RWPE1 (cell line): ENCODE measurements around the gene ANAPC2.
A peak's percentile ranks its signal among the peaks of the same experiment; 100 is the strongest.

Experiments
- CTCF ChIA-PET: fragments of 350-600 bp; sonication (Branson Sonifier 250); formaldehyde crosslinking; extraction: SDS; loops from one replicate; lab custom pipeline; 2021; lab: Yijun Ruan, JAX
- POLR2A ChIA-PET: fragments of 400-600 bp; formaldehyde crosslinking; extraction: SDS; loops from one replicate; lab custom pipeline; 2020; ENCODE audit warnings: antibody characterized with exemption; ENCODE audit not compliant: low non-redundant PET; lab: Yijun Ruan, JAX
- DNase-seq: peaks from one replicate; pipeline ENCODE4 v3.0.0; 2012; ENCODE audit warnings: low spot score
- H3K27ac ChIP-seq: fragments of 450-650 bp; 2 replicates; pipeline ENCODE4 v1.5.1; 2017
- CTCF ChIP-seq: fragments of 450-650 bp; conservative IDR thresholded peaks from 2 replicates; pipeline ENCODE4 v1.5.1; 2017; ENCODE audit warnings: low read depth, mild to moderate bottlenecking

ANAPC2 gene

GRCh38 chr9:137141050-137141810, 47.1 kb downstream of the ANAPC2 start:
- CTCF ChIA-PET: no interaction called here

GRCh38 chr9:137140151-137141012, 48.0 kb downstream of the ANAPC2 start:
- no peak overlapping the region for H3K27ac ChIP-seq
- DNase-seq: no peak
- CTCF ChIA-PET: interaction anchor here (0.7 kb wide), 1 partner anchor 97 kb away, joined by 4 read pairs; no protein-coding TSS in a partner anchor
- POLR2A ChIA-PET: no interaction called here
- no peak for TF ChIP-seq CTCF

More at GRCh38 chr9:137141050-137141810, 47.1 kb downstream of the ANAPC2 start:
- POLR2A ChIA-PET: no interaction called here
- no peak for TF ChIP-seq CTCF
- DNase-seq: no peak
- H3K27ac ChIP-seq: no peak overlapping the region

- CTCF ChIA-PET: interaction anchor here (0.6 to 2.0 kb wide), 3 partner anchors 37 to 98 kb away, joined by 3 to 11 read pairs (median 4); no protein-coding TSS in a partner anchor
- no peak for DNase-seq
- H3K27ac ChIP-seq: no peak overlapping the region
- POLR2A ChIA-PET: no interaction called here
- TF ChIP-seq CTCF: no peak
Observed at GRCh38 chr9:137139468-137140150, 48.8 kb downstream of the ANAPC2 start.

GRCh38 chr9:137138722-137139467, 49.5 kb downstream of the ANAPC2 start, which contains the start of gene GRIN1:
Gene GRIN1, plus strand, starts transcription at chr9:137139154. Its CDS starts 333 bp downstream, at chr9:137139487.
- no peak for TF ChIP-seq CTCF
- CTCF ChIA-PET: interaction anchor here (0.6 to 2.0 kb wide), 2 partner anchors 38 to 98 kb away, joined by 3 to 11 read pairs; no protein-coding TSS in a partner anchor
- POLR2A ChIA-PET: no interaction called here
- H3K27ac ChIP-seq: no peak within 1 kb of the TSS
- DNase-seq: peak; percentile 66

GRCh38 chr9:137138058-137138721, 50.2 kb downstream of the ANAPC2 start:
- POLR2A ChIA-PET: no interaction called here
- no peak for DNase-seq

More at GRCh38 chr9:137138058-137138721, 50.2 kb downstream of the ANAPC2 start:
- no peak overlapping the region for H3K27ac ChIP-seq
- CTCF ChIA-PET: interaction anchor here (2.0 kb wide), 1 partner anchor 98 kb away, joined by 11 read pairs; no protein-coding TSS in a partner anchor
- TF ChIP-seq CTCF: no peak
